ENCODE results near the gene KLC1. TPM values are rescaled to one million over a fixed set of nuclear protein-coding genes. Genes with fewer than 3 reads are reported as not detected.
A peak's percentile ranks its signal among the peaks of the same experiment; 100 is the strongest.

The KLC1 gene
- total RNA-seq, 1 donor from 2014 or later = 975 TPM

DNA sequence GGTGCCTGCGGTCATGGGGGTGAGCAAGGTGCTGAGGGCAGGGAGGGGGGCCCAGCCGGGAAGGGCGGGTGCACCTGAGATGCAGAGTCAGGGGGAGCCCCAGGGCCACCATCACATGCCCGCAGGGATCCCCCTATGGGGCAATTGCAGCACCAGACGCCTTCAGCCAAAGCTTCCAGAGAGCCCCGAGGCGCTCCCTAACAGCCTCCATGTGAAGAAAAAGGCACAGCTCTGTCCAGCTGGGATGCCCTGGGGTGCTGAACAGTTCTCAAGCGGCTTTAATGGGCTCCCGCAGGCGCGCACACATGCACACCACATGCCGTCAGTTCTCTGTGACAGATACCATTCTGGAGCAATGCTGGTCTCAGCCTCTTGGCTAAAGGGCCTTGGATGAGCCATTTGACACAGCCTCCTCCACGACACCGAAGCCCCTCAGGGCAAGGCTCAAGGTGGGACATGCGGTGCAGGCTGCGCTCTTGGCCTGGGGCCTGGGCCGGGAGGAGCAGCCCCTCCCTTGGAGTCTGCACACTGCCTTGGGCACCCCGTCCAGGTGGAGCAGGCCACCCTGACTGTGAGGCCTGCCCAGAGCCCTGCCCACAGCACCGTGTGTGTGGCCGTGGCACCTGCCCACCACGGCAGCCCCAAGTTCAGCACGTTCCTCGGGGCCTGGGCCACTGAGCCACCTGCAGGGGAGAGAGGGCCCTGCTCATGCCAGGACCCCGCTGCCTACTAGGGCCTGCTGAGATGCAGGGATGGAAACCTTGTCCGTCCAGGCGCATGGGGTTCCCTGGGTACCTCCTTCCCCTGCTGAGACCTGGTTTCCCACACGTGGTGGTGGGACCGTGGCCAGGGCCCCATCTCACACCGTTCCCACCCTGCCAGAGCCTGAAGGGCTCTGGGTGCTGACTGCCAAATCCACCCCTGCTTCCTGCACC, 78.6 kb downstream of the KLC1 start:
- Mint-ChIP-seq H3K4me3 (ENCODE audit: unreplicated experiment) (no peak overlapping the region), H3K27ac (ENCODE audit: unreplicated experiment) (peak overlapping the region; percentile 86), H3K4me1 (ENCODE audit: low read depth, unreplicated experiment) (peaks cover 35% of the 10 kb centered on the region), H3K27me3 (ENCODE audit: unreplicated experiment) (peaks cover 41% of the 10 kb centered on the region), H3K36me3 (ENCODE audit: unreplicated experiment) (no peaks in the 10 kb centered on the region), H3K9me3 (ENCODE audit: unreplicated experiment) (peaks cover 42% of the 10 kb centered on the region)
- peak; percentile 69 for DNase-seq
- TF ChIP-seq, protein P1, sequence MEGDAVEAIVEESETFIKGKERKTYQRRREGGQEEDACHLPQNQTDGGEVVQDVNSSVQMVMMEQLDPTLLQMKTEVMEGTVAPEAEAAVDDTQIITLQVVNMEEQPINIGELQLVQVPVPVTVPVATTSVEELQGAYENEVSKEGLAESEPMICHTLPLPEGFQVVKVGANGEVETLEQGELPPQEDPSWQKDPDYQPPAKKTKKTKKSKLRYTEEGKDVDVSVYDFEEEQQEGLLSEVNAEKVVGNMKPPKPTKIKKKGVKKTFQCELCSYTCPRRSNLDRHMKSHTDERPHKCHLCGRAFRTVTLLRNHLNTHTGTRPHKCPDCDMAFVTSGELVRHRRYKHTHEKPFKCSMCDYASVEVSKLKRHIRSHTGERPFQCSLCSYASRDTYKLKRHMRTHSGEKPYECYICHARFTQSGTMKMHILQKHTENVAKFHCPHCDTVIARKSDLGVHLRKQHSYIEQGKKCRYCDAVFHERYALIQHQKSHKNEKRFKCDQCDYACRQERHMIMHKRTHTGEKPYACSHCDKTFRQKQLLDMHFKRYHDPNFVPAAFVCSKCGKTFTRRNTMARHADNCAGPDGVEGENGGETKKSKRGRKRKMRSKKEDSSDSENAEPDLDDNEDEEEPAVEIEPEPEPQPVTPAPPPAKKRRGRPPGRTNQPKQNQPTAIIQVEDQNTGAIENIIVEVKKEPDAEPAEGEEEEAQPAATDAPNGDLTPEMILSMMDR (IDR thresholded peaks at IDR 0.05; ENCODE audit: partially characterized antibody, unreplicated experiment) = no peak

GRCh38 chr14:103708750-103709187, 79.8 kb downstream of the KLC1 start:
- Mint-ChIP-seq H3K36me3 (ENCODE audit: unreplicated experiment) (no peaks in the 10 kb centered on the region), H3K27me3 (ENCODE audit: unreplicated experiment) (peaks cover 42% of the 10 kb centered on the region), H3K4me3 (ENCODE audit: unreplicated experiment) (peak overlapping the region; percentile 65)

GRCh38 chr14:103709814-103710213, 80.8 kb downstream of the KLC1 start:
- DNase-seq = no peak
- Mint-ChIP-seq H3K27me3 (ENCODE audit: unreplicated experiment) (peaks cover 41% of the 10 kb centered on the region), H3K4me3 (ENCODE audit: unreplicated experiment) (peak overlapping the region; percentile 49), H3K4me1 (ENCODE audit: low read depth, unreplicated experiment) (peaks cover 27% of the 10 kb centered on the region), H3K27ac (ENCODE audit: unreplicated experiment) (peak overlapping the region; percentile 75), H3K36me3 (ENCODE audit: unreplicated experiment) (no peaks in the 10 kb centered on the region), H3K9me3 (ENCODE audit: unreplicated experiment) (peaks cover 44% of the 10 kb centered on the region)
- TF ChIP-seq, protein P1 (IDR thresholded peaks at IDR 0.05; ENCODE audit: partially characterized antibody, unreplicated experiment) = no peak

More at GRCh38 chr14:103708750-103709187, 79.8 kb downstream of the KLC1 start:
- no peak for DNase-seq
- TF ChIP-seq, protein P1 (IDR thresholded peaks at IDR 0.05; ENCODE audit: partially characterized antibody, unreplicated experiment) = no peak
- Mint-ChIP-seq H3K4me1 (ENCODE audit: low read depth, unreplicated experiment) (peaks cover 30% of the 10 kb centered on the region), H3K27ac (ENCODE audit: unreplicated experiment) (peak overlapping the region; percentile 86), H3K9me3 (ENCODE audit: unreplicated experiment) (peaks cover 42% of the 10 kb centered on the region)

DNA sequence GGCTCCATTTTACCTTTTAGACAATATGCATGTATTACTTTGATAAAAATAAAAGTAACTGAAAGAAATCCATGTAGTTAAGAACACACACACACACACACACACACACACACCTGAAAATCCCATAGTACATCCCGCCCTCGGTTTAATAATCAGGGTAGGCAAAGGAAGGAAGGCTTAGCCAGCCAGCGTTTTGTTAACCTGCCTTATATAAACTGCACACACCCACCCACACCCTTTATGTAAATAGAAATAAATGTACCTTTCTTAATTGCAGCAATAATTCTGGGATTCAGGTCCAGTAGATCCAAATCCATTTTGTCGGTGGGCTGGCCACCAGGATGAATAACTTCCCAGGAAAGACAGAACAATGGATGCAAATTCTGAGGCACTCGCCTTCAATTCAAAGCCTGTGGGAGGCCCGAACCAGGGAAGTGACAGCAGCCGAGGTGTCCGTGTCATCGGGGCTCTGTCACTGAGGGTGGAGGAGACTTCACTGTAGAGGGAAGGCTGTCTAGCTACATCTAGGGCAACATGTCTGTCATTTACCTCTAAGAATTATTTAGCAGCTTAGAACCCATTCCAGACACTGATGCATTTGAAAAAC, 81.9 kb downstream of the KLC1 start:
- Mint-ChIP-seq H3K27me3 (ENCODE audit: unreplicated experiment) (peaks cover 41% of the 10 kb centered on the region), H3K27ac (ENCODE audit: unreplicated experiment) (peak overlapping the region; percentile 73), H3K4me3 (ENCODE audit: unreplicated experiment) (peak overlapping the region; percentile 15), H3K36me3 (ENCODE audit: unreplicated experiment) (no peaks in the 10 kb centered on the region), H3K4me1 (ENCODE audit: low read depth, unreplicated experiment) (peaks cover 25% of the 10 kb centered on the region), H3K9me3 (ENCODE audit: unreplicated experiment) (peaks cover 44% of the 10 kb centered on the region)
- TF ChIP-seq, protein P1 (IDR thresholded peaks at IDR 0.05; ENCODE audit: partially characterized antibody, unreplicated experiment) = no peak
- no peak for DNase-seq

Measured in glutamatergic neuron (in vitro differentiated cells).